H9 (cell line): ENCODE measurements around the gene ASTL. TPM values are rescaled to one million over a fixed set of nuclear protein-coding genes. Genes with fewer than 3 reads are reported as not detected.

Source experiments
- DNase-seq: peaks from one replicate; pipeline ENCODE4 v3.0.0-alpha.2; 2017
- H2AFZ ChIP-seq: one replicate; pipeline ENCODE4 v1.6.1; 2013; ENCODE audit warnings: mild to moderate bottlenecking, low read length, control low read depth, moderate library complexity
- H2AK5ac ChIP-seq: 2 replicates; pipeline ENCODE4 v1.6.1; 2013; ENCODE audit warnings: low read length, control low read depth, mixed read lengths; ENCODE audit not compliant: insufficient read length
- H2BK120ac ChIP-seq: one replicate; pipeline ENCODE4 v1.6.1; 2013; ENCODE audit warnings: low read depth, mild to moderate bottlenecking, low read length, control low read depth, inconsistent platforms; ENCODE audit not compliant: poor library complexity, severe bottlenecking
- H2BK12ac ChIP-seq: 2 replicates; pipeline ENCODE4 v1.6.1; 2013; ENCODE audit warnings: low read length, control low read depth, mixed read lengths, low read depth; ENCODE audit not compliant: insufficient read length
- H2BK15ac ChIP-seq: 2 replicates; pipeline ENCODE4 v1.6.1; 2013; ENCODE audit warnings: low read depth, low read length, control low read depth
- H2BK20ac ChIP-seq: one replicate; pipeline ENCODE4 v1.6.1; 2013; ENCODE audit warnings: low read depth, mild to moderate bottlenecking, low read length, control low read depth, inconsistent platforms; ENCODE audit not compliant: poor library complexity, severe bottlenecking
- H2BK5ac ChIP-seq: 2 replicates; pipeline ENCODE4 v1.6.1; 2013; ENCODE audit warnings: low read length, control low read depth, mixed read lengths; ENCODE audit not compliant: insufficient read length
- H3K14ac ChIP-seq: 2 replicates; pipeline ENCODE4 v1.6.1; 2013; ENCODE audit warnings: low read length, control low read depth; ENCODE audit not compliant: insufficient read depth
- H3K18ac ChIP-seq: 2 replicates; pipeline ENCODE4 v1.6.1; 2013; ENCODE audit warnings: low read depth, mild to moderate bottlenecking, mixed read lengths, low read length, control low read depth; ENCODE audit not compliant: insufficient read length
- H3K23ac ChIP-seq: 2 replicates; pipeline ENCODE4 v1.6.1; 2013; ENCODE audit warnings: low read length, control low read depth, mixed read lengths, low read depth; ENCODE audit not compliant: insufficient read length
- H3K23me2 ChIP-seq: 2 replicates; pipeline ENCODE4 v1.6.1; 2013; ENCODE audit warnings: low read depth, mild to moderate bottlenecking, mixed read lengths, low read length, control low read depth; ENCODE audit not compliant: insufficient read length, poor library complexity, severe bottlenecking
- H3K27ac ChIP-seq: 2 replicates; pipeline ENCODE4 v1.5.1; 2013; ENCODE audit warnings: low read length, control low read depth, mixed read lengths, low read depth; ENCODE audit not compliant: insufficient read length
- H3K27me3 ChIP-seq: 2 replicates; pipeline ENCODE4 v1.6.1; 2013; ENCODE audit warnings: low read length, control low read depth, inconsistent platforms; ENCODE audit not compliant: insufficient read depth
- H3K4ac ChIP-seq: 2 replicates; pipeline ENCODE4 v1.6.1; 2013; ENCODE audit warnings: low read depth, mild to moderate bottlenecking, control low read depth, inconsistent platforms, low read length, moderate library complexity
- H3K4me1 ChIP-seq: 2 replicates; pipeline ENCODE4 v1.6.1; 2013; ENCODE audit warnings: low read length, control low read depth, inconsistent platforms; ENCODE audit not compliant: insufficient read depth
- H3K4me2 ChIP-seq: 2 replicates; pipeline ENCODE4 v1.6.1; 2013; ENCODE audit warnings: low read length, control low read depth, mixed read lengths; ENCODE audit not compliant: insufficient read length, insufficient read depth
- H3K56ac ChIP-seq: 2 replicates; pipeline ENCODE4 v1.6.1; 2013; ENCODE audit warnings: low read depth, mild to moderate bottlenecking, mixed read lengths, low read length, control low read depth; ENCODE audit not compliant: insufficient read length
- H3K79me1 ChIP-seq: 2 replicates; pipeline ENCODE4 v1.6.1; 2013; ENCODE audit warnings: low read depth, mild to moderate bottlenecking, moderate library complexity, low read length, control low read depth, inconsistent platforms; ENCODE audit not compliant: insufficient read depth, poor library complexity, severe bottlenecking
- H3K79me2 ChIP-seq: 2 replicates; pipeline ENCODE4 v1.6.1; 2013; ENCODE audit warnings: low read length, control low read depth, inconsistent platforms; ENCODE audit not compliant: insufficient read depth
- H3K9ac ChIP-seq: 2 replicates; pipeline ENCODE4 v1.6.1; 2013; ENCODE audit warnings: low read length, control low read depth, mixed read lengths; ENCODE audit not compliant: insufficient read length; ENCODE audit errors: extremely low read depth
- H3K9me3 ChIP-seq: one replicate; pipeline ENCODE4 v1.6.1; 2013; ENCODE audit warnings: low read depth, low read length, inconsistent platforms; ENCODE audit not compliant: control insufficient read depth
- H3T11ph ChIP-seq: one replicate; pipeline ENCODE4 v1.6.1; 2013; ENCODE audit warnings: mild to moderate bottlenecking, low read length, control low read depth, inconsistent platforms
- H4K20me1 ChIP-seq: one replicate; pipeline ENCODE4 v1.6.1; 2013; ENCODE audit not compliant: control insufficient read depth, insufficient read length, insufficient read depth
- H4K5ac ChIP-seq: 2 replicates; pipeline ENCODE4 v1.6.1; 2013; ENCODE audit warnings: low read depth, mild to moderate bottlenecking, mixed read lengths, low read length, control low read depth; ENCODE audit not compliant: insufficient read length
- H4K8ac ChIP-seq: replicated peaks from 2 replicates; pipeline ENCODE4 v1.6.1; 2013; ENCODE audit warnings: low read length, control low read depth, mixed read lengths, low read depth; ENCODE audit not compliant: insufficient read length
- H4K91ac ChIP-seq: 2 replicates; pipeline ENCODE4 v1.6.1; 2013; ENCODE audit warnings: low read depth, mild to moderate bottlenecking, moderate library complexity, mixed read lengths, low read length, control low read depth; ENCODE audit not compliant: insufficient read length
- H3K27ac Mint-ChIP-seq, 3 experiments: 2 replicates in 2 of 3; 3 replicates in 1 of 3; pipeline ENCODE4 v1.8.0; 2020 to 2021; ENCODE audit warnings: mixed read lengths in 3 of 3, mild to moderate bottlenecking in 1 of 3, moderate library complexity in 1 of 3
- H3K27me3 Mint-ChIP-seq: 2 replicates; pipeline ENCODE4 v1.8.0; 2021; ENCODE audit warnings: low read depth, mild to moderate bottlenecking, moderate library complexity, mixed read lengths
- H3K36me3 Mint-ChIP-seq, 3 experiments: 2 replicates in 2 of 3; 3 replicates in 1 of 3; pipeline ENCODE4 v1.8.0; 2020 to 2021; ENCODE audit warnings: low read depth in 3 of 3, mixed read lengths in 3 of 3; ENCODE audit not compliant: insufficient read depth in 1 of 3
- H3K4me1 Mint-ChIP-seq, 2 experiments: 2 replicates each; pipeline ENCODE4 v1.8.0; 2020; ENCODE audit warnings: mixed read lengths in 2 of 2
- H3K4me3 Mint-ChIP-seq, 2 experiments: 2 replicates in 1 of 2; 3 replicates in 1 of 2; pipeline ENCODE4 v1.8.0; 2020 to 2021; ENCODE audit warnings: mild to moderate bottlenecking in 2 of 2, mixed read lengths in 2 of 2, moderate library complexity in 1 of 2
- H3K9me3 Mint-ChIP-seq, 2 experiments: 2 replicates in 1 of 2; 3 replicates in 1 of 2; pipeline ENCODE4 v1.8.0; 2020; ENCODE audit warnings: mild to moderate bottlenecking in 2 of 2, mixed read lengths in 2 of 2, moderate library complexity in 1 of 2
- WGBS: extraction: QIAGEN DNeasy Blood & Tissue Kit; methylation state at CpG from one replicate; pipeline ENCODE4 v1.1.7; 2013; ENCODE audit warnings: missing lambda C conversion rate, low lambda C conversion rate, mixed read lengths; ENCODE audit not compliant: insufficient read length; ENCODE audit errors: extremely low coverage; 5-methylcytosine and 5-hydroxymethylcytosine counted together
- total RNA-seq: library from RNA; stranded (reverse); gene quantifications from 2 replicates; pipeline ENCODE4 v1.2.1, GENCODE V29; 2021
- TF ChIP-seq, protein P1 (sequence below): fragments of 200-600 bp; sonication (generic); conservative IDR thresholded peaks from 3 replicates; pipeline ENCODE4 v1.8.0; 2021; ENCODE audit warnings: antibody characterized with exemption, mild to moderate bottlenecking

ASTL gene
- total RNA-seq, 1 experiment from 2014 or later = 0.81 TPM

DNA sequence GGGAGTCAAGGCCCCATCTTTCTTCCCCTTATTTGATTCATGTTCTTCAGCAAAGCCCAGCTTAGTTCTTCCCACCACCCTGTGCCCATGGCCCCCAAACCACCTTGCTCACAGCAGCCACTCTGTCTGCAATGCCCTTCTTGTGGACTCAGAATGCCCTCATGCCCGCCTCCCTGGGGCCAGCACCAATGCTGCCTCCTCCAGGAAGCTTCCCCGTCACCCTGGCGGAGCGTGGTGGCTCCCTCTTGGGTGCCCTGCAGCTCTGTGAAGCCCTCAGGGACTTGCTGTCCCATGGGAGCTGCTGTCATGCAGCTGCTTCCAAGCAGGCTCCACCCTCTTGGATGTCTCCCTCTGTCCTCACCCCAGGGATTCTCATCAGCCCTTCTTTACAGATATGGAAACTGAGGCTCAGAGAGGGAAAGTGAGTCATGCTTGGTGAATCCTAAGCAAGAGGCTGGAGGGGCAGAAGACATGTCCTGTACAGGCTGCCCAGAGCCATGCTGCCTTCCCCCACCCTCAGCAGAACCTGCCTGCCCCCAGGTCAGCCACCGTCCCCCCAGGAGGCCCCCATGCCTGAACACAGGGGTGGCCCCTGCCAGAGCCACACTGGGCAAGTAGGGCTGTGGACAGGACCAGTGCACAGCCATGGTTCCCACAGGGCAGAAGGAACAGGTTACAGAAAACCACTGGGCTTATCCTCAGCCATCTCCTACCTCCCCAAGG lies 18.8 kb upstream of the ASTL start:
- Histone ChIP-seq H3K27me3 (no peaks in the 10 kb centered on the region), H3K79me2 (no peaks in the 10 kb centered on the region), H4K8ac (no peak overlapping the region), H4K91ac (no peak overlapping the region), H2BK120ac (no peak overlapping the region), H3T11ph (no peak overlapping the region), H4K5ac (no peak overlapping the region), H3K14ac (peak overlapping the region; percentile 17; the same call in 1 of the 2 replicates), H3K27ac (no peak overlapping the region), H2BK5ac (no peak overlapping the region), H2AFZ (no peak overlapping the region), H3K18ac (no peak overlapping the region), H3K9me3 (no peaks in the 10 kb centered on the region), H2BK15ac (no peak overlapping the region), H2BK20ac (no peak overlapping the region), H2AK5ac (no peak overlapping the region), H3K79me1 (no peaks in the 10 kb centered on the region), H3K4me2 (no peak overlapping the region), H3K23me2 (no peaks in the 10 kb centered on the region), H3K56ac (no peak overlapping the region), H2BK12ac (no peak overlapping the region), H3K23ac (no peak overlapping the region), H4K20me1 (no peaks in the 10 kb centered on the region), H3K4ac (no peak overlapping the region), H3K4me1 (no peaks in the 10 kb centered on the region; the same call in 1 of the 2 replicates), H3K9ac (no peak overlapping the region)
- H3K27me3 Mint-ChIP-seq = peaks cover 7% of the 10 kb centered on the region
- no peak for DNase-seq
- H3K9me3 Mint-ChIP-seq = 0 out of 5 replicates have a peak, but pooled peaks cover 0 to under 1% of the 10 kb centered on the region in 2 experiments
- no CpG with 5 or more reads among the region's 5 CpGs for WGBS
- TF ChIP-seq, protein P1, sequence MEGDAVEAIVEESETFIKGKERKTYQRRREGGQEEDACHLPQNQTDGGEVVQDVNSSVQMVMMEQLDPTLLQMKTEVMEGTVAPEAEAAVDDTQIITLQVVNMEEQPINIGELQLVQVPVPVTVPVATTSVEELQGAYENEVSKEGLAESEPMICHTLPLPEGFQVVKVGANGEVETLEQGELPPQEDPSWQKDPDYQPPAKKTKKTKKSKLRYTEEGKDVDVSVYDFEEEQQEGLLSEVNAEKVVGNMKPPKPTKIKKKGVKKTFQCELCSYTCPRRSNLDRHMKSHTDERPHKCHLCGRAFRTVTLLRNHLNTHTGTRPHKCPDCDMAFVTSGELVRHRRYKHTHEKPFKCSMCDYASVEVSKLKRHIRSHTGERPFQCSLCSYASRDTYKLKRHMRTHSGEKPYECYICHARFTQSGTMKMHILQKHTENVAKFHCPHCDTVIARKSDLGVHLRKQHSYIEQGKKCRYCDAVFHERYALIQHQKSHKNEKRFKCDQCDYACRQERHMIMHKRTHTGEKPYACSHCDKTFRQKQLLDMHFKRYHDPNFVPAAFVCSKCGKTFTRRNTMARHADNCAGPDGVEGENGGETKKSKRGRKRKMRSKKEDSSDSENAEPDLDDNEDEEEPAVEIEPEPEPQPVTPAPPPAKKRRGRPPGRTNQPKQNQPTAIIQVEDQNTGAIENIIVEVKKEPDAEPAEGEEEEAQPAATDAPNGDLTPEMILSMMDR = no peak
- H3K4me3 Mint-ChIP-seq = no peak overlapping the region
- H3K27ac Mint-ChIP-seq = no peak overlapping the region; a peak in 1 of 7 replicates
- H3K4me1 Mint-ChIP-seq = peaks cover 24 to 28% of the 10 kb centered on the region in 2 experiments
- peaks cover 0 to 2% (median 0%) of the 10 kb centered on the region in 3 experiments; a peak in 2 of 7 replicates for H3K36me3 Mint-ChIP-seq
